ENCODE results near the gene HUWE1. TPM values are rescaled to one million over a fixed set of nuclear protein-coding genes. Genes with fewer than 3 reads are reported as not detected.

Gene HUWE1
- total and polyA plus RNA-seq, 12 donors = 38.4 to 170 (median 109) TPM

GRCh38 chrX:53583571-53583970, 102.9 kb downstream of the HUWE1 start:
- intact Hi-C loops (cut with DNase I) = no loop called here
- H3K4me1 ChIP-seq (replicated peaks in 1 of 2) = no peaks in the 10 kb centered on the region
- no peak for TF ChIP-seq CTCF (IDR thresholded peaks at IDR 0.05)
- TF ChIP-seq POLR2A (IDR thresholded peaks at IDR 0.05) = no peak
- 79 to 98% (median 92%) methylated on average over 7 of the region's 7 CpGs for WGBS, 4 donors
- DNase-seq = no peak
- peaks cover 3% of the 10 kb centered on the region for H3K27me3 ChIP-seq
- H3K27ac ChIP-seq = no peak overlapping the region
- H3K36me3 ChIP-seq (replicated peaks in 1 of 2) = peaks cover 0 to 70% of the 10 kb centered on the region in 2 donors
- no peak overlapping the region for H3K4me3 ChIP-seq
- no peaks in the 10 kb centered on the region for H3K9me3 ChIP-seq (replicated peaks in 1 of 3)

DNA sequence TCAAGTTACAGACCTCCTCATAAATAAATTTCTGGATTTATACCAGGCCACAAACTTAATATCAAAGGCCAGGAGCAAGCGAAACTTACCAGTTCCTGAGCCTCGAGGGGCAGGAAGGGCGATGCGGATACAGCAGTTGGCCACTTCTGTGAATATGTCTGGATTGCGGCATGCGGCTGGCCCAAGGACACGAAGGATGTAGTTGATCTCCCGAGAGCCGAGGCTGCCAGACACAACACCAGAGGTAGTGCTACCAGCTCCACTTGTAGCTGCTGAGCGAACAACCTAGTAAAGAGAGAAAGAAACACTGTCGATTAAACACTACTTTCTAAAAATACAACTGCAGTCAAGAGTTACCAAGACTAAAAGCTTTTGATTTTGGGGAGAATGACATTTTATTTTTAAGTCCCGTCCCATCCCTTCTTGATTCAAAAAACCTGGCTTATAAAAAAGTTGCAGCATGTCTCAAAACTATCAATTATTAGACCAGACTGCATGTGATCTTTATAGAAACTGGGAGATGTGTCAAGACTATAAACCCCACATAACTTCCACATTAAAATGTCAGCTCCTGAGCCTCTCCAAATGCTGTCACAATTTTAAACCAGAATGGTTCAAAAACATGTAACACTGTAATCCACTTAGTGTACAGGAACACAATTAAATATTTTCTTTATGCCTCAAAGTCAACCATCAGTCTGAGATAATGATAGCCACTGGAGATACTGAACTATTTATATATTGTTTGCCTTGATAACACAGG, 105.6 kb downstream of the HUWE1 start:
- H3K27ac ChIP-seq = no peak overlapping the region
- WGBS, 4 donors = 80 to 93% (median 90%) methylated on average over 3 to 12 of the region's 12 CpGs
- H3K4me1 ChIP-seq (replicated peaks in 1 of 2) = no peaks in the 10 kb centered on the region
- H3K36me3 ChIP-seq (replicated peaks in 1 of 2) = peaks cover 0 to 56% of the 10 kb centered on the region in 2 donors
- no peak for DNase-seq
- H3K27me3 ChIP-seq = peaks cover 7% of the 10 kb centered on the region
- no peak overlapping the region for H3K4me3 ChIP-seq
- TF ChIP-seq POLR2A (IDR thresholded peaks at IDR 0.05) = no peak
- no peak for TF ChIP-seq CTCF (IDR thresholded peaks at IDR 0.05)
- intact Hi-C loops (cut with DNase I) = no loop called here
- H3K9me3 ChIP-seq (replicated peaks in 1 of 3) = no peaks in the 10 kb centered on the region

- Histone ChIP-seq H3K27ac (no peak overlapping the region), H3K36me3 (replicated peaks in 1 of 2) (peaks cover 0 to 87% of the 10 kb centered on the region in 2 donors), H3K4me1 (replicated peaks in 1 of 2) (no peaks in the 10 kb centered on the region), H3K9me3 (replicated peaks in 1 of 3) (no peaks in the 10 kb centered on the region), H3K4me3 (no peak overlapping the region), H3K27me3 (no peaks in the 10 kb centered on the region)
- no peak for TF ChIP-seq POLR2A (IDR thresholded peaks at IDR 0.05)
- no peak for TF ChIP-seq CTCF (IDR thresholded peaks at IDR 0.05)
- intact Hi-C loops (cut with DNase I) = no loop called here
- DNase-seq = no peak
Measured at GRCh38 chrX:53571494-53571893, 115.0 kb downstream of the HUWE1 start.

DNA sequence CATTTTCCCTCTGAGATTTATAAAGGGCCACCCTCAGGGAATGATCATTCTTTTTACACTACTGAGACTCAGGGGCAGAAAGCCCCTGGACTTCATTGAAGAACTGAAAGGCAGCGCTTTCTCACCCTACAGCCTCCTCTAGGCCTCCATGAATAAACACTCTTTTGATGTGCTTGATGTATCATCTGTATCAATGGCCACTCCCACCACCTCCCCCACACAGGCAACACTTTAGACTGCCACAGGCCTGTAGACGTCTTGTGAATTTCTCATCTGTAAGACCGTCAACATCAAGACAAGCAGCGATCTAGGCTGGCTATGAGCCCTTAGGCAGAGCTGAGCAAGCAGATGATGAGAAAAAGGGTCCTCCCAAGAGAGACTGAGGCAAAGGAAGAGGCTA, 123.2 kb downstream of the HUWE1 start:
- 71 to 85% (median 82%) methylated on average over 2 to 4 of the region's 4 CpGs for WGBS, 4 donors
- Histone ChIP-seq H3K27me3 (no peaks in the 10 kb centered on the region), H3K9me3 (replicated peaks in 1 of 3) (no peaks in the 10 kb centered on the region), H3K4me3 (no peak overlapping the region), H3K36me3 (replicated peaks in 1 of 2) (peaks cover 0 to 96% of the 10 kb centered on the region in 2 donors), H3K27ac (no peak overlapping the region), H3K4me1 (replicated peaks in 1 of 2) (no peaks in the 10 kb centered on the region)
- intact Hi-C loops (cut with DNase I) = no loop called here
- TF ChIP-seq CTCF (IDR thresholded peaks at IDR 0.05) = no peak
- TF ChIP-seq POLR2A (IDR thresholded peaks at IDR 0.05) = no peak
- DNase-seq = no peak

Measured in adrenal gland (tissue), 12 donors.